Mucosa of stomach (tissue), 1 donor: ENCODE measurements around the gene C4orf33.

Experiments used
- H3K27me3 ChIP-seq: one replicate; pipeline ENCODE4 v1.7.0; 2013; ENCODE audit warnings: mild to moderate bottlenecking, low read length; ENCODE audit not compliant: control insufficient read depth, insufficient read depth
- H3K36me3 ChIP-seq: one replicate; pipeline ENCODE4 v1.7.0; 2013; ENCODE audit warnings: low read length; ENCODE audit not compliant: control insufficient read depth, insufficient read depth
- H3K4me1 ChIP-seq: one replicate; pipeline ENCODE4 v1.7.0; 2013; ENCODE audit warnings: mild to moderate bottlenecking, low read length; ENCODE audit not compliant: control insufficient read depth, insufficient read depth
- H3K4me3 ChIP-seq: one replicate; pipeline ENCODE4 v1.7.0; 2013; ENCODE audit warnings: low read length
- H3K9ac ChIP-seq: one replicate; pipeline ENCODE4 v1.7.0; 2013; ENCODE audit warnings: mild to moderate bottlenecking, low read length, moderate library complexity
- H3K9me3 ChIP-seq: one replicate; pipeline ENCODE4 v1.7.0; 2013; ENCODE audit warnings: mild to moderate bottlenecking, low read length, moderate library complexity; ENCODE audit not compliant: control insufficient read depth
- donor health status: Pancreatic carcinoma.

Gene C4orf33

GRCh38 chr4:129164243-129164642 lies 68.3 kb downstream of the C4orf33 start:
- Histone ChIP-seq H3K36me3 (no peaks in the 10 kb centered on the region), H3K4me3 (no peak overlapping the region), H3K4me1 (no peaks in the 10 kb centered on the region), H3K9me3 (no peaks in the 10 kb centered on the region), H3K27me3 (peaks cover 5% of the 10 kb centered on the region), H3K9ac (no peak overlapping the region)
